Measurements from ENCODE around the gene TMEM80.

Gene TMEM80

DNA sequence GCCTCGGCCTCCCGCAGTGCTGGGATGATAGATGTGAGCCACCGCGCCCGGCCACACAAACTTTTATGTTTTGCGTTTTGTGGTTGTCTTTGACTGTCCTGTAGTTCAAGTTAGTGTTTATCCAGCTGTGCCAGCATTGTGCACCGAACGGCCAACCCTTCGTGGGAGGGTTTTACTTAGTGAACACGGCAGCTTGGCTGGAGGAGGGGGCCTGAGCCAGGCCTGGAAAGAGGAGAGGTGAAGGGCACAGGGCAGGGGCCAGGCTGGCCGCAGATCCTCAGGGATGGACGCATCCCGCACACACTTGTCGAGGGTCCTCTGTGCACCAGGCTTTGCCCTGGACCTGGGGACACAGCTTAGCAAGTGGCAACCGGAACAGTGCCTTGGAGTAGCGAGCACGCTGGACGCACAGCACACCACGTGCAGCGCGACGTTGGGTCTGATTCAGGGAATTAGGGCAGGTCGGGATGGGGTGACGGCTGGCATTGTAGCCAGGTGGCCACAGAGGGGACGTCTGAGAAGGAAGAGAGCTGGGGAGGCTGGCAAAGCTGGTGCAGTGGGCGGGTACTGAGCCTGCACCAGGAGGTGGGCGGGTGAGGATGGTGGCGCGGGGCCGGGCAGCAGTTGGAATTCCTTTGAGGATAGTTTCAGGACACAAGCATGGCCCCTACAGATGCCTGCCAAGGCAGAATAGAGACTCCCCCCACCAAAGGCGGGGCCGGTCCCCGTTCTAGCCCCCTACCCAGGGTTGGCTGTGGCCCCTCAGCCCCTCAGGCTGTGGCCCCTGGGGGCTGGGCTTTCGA is 23.8 kb downstream of the TMEM80 start:
- Histone ChIP-seq H3K79me2 (ENCODE audit: insufficient read depth, low read length) (no peaks in the 10 kb centered on the region), H3K27me3 (ENCODE audit: insufficient read depth, low read length, poor library complexity, severe bottlenecking) (no peaks in the 10 kb centered on the region), H4K20me1 (ENCODE audit: insufficient read depth, low read length, poor library complexity, severe bottlenecking) (no peaks in the 10 kb centered on the region), H3K9me2 (replicated peaks; ENCODE audit: low read depth, low read length) (no peaks in the 10 kb centered on the region), H3K4me2 (ENCODE audit: low read depth, low read length, poor library complexity, severe bottlenecking) (no peak overlapping the region), H3K9ac (ENCODE audit: low read depth, low read length, poor library complexity, severe bottlenecking) (no peak overlapping the region), H3F3A (ENCODE audit: low read depth) (no peaks in the 10 kb centered on the region), H3K9me3 (ENCODE audit: insufficient read depth, low read depth, low read length) (no peaks in the 10 kb centered on the region), H3K4me3 (ENCODE audit: low read length, poor library complexity, severe bottlenecking) (no peak overlapping the region), H3K4me1 (ENCODE audit: insufficient read depth, low read length, poor library complexity, severe bottlenecking) (peaks cover 3% of the 10 kb centered on the region), H3K36me3 (ENCODE audit: insufficient read depth, low read length) (no peaks in the 10 kb centered on the region), H2AFZ (ENCODE audit: low read length) (no peak overlapping the region)
- TF ChIP-seq EZH2phosphoT487 (IDR thresholded peaks at IDR 0.05; ENCODE audit: borderline replicate concordance) = no peak
- TF ChIP-seq CTCF (conservative IDR thresholded peaks at IDR 0.05; ENCODE audit: low read length) = no peak

DNA sequence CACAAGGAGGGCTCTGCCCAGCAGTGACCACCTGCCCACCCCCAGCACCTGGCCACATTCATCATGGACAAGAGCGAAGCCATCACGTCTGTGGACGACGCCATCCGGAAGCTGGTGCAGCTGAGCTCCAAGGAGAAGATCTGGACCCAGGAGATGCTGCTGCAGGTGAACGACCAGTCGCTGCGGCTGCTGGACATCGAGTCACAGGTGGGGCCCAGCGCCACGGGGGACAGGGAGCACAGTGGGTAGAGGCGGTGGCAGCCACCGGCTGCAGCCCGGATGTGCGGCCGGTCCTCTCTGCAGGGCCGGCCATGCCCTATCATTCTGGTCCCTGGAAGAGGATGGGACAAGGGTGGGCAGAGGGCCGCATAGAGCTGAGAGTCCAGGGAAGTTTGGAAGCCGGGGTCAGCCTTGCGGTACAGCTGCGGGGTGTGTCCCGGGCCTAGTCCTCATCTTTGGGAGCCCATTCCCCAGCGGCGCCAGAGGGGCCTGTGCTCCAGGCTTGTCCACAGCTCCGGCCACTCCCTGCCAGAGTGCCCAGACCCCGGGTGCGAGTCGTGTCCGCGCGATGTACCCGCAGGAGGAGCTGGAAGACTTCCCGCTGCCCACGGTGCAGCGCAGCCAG is 24.5 kb downstream of the TMEM80 start:
- TF ChIP-seq EZH2phosphoT487 (IDR thresholded peaks at IDR 0.05; ENCODE audit: borderline replicate concordance) (no peak), CTCF (conservative IDR thresholded peaks at IDR 0.05; ENCODE audit: low read length) (no peak)
- H3K27me3 ChIP-seq (ENCODE audit: insufficient read depth, low read length, poor library complexity, severe bottlenecking) = no peaks in the 10 kb centered on the region
- H3K4me1 ChIP-seq (ENCODE audit: insufficient read depth, low read length, poor library complexity, severe bottlenecking) = peaks cover 3% of the 10 kb centered on the region
- no peaks in the 10 kb centered on the region for H3K9me2 ChIP-seq (replicated peaks; ENCODE audit: low read depth, low read length)
- no peak overlapping the region for H2AFZ ChIP-seq (ENCODE audit: low read length)
- H3K36me3 ChIP-seq (ENCODE audit: insufficient read depth, low read length) = no peaks in the 10 kb centered on the region
- H3K4me3 ChIP-seq (ENCODE audit: low read length, poor library complexity, severe bottlenecking) = no peak overlapping the region
- H3K9me3 ChIP-seq (ENCODE audit: insufficient read depth, low read depth, low read length) = no peaks in the 10 kb centered on the region
- no peaks in the 10 kb centered on the region for H3F3A ChIP-seq (ENCODE audit: low read depth)
- no peak overlapping the region for H3K9ac ChIP-seq (ENCODE audit: low read depth, low read length, poor library complexity, severe bottlenecking)
- no peaks in the 10 kb centered on the region for H4K20me1 ChIP-seq (ENCODE audit: insufficient read depth, low read length, poor library complexity, severe bottlenecking)
- H3K4me2 ChIP-seq (ENCODE audit: low read depth, low read length, poor library complexity, severe bottlenecking) = no peak overlapping the region
- no peaks in the 10 kb centered on the region for H3K79me2 ChIP-seq (ENCODE audit: insufficient read depth, low read length)

DNA sequence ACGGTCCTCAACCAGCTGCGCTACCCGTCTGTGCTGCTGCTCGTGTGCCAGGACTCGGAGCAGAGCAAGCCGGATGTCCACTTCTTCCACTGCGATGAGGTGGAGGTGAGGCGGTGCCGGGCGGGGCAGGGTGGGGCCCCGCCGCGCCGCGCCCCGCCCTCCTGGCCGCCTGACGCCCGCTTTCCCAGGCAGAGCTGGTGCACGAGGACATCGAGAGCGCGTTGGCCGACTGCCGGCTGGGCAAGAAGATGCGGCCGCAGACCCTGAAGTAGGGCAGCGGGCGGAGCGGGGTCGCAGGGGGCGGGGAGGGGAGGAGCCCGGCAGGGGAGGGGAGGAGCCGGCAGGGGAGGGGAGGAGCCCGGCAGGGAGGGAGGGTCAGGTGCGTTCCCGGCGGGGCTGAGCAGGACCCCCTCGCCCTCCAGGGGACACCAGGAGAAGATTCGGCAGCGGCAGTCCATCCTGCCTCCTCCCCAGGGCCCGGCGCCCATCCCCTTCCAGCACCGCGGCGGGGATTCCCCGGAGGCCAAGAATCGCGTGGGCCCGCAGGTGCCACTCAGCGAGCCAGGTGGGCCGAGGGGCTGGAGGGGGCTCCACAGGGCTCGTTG is 25.1 kb downstream of the TMEM80 start:
- no peak for TF ChIP-seq CTCF (conservative IDR thresholded peaks at IDR 0.05; ENCODE audit: low read length)
- no peak for TF ChIP-seq EZH2phosphoT487 (IDR thresholded peaks at IDR 0.05; ENCODE audit: borderline replicate concordance)
- Histone ChIP-seq H3K79me2 (ENCODE audit: insufficient read depth, low read length) (no peaks in the 10 kb centered on the region), H3K9me3 (ENCODE audit: insufficient read depth, low read depth, low read length) (no peaks in the 10 kb centered on the region), H3K9ac (ENCODE audit: low read depth, low read length, poor library complexity, severe bottlenecking) (no peak overlapping the region), H3K4me3 (ENCODE audit: low read length, poor library complexity, severe bottlenecking) (no peak overlapping the region), H3K36me3 (ENCODE audit: insufficient read depth, low read length) (no peaks in the 10 kb centered on the region), H3K27me3 (ENCODE audit: insufficient read depth, low read length, poor library complexity, severe bottlenecking) (no peaks in the 10 kb centered on the region), H3K4me2 (ENCODE audit: low read depth, low read length, poor library complexity, severe bottlenecking) (no peak overlapping the region), H4K20me1 (ENCODE audit: insufficient read depth, low read length, poor library complexity, severe bottlenecking) (no peaks in the 10 kb centered on the region), H3K4me1 (ENCODE audit: insufficient read depth, low read length, poor library complexity, severe bottlenecking) (peaks cover 3% of the 10 kb centered on the region), H2AFZ (ENCODE audit: low read length) (no peak overlapping the region), H3F3A (ENCODE audit: low read depth) (no peaks in the 10 kb centered on the region), H3K9me2 (replicated peaks; ENCODE audit: low read depth, low read length) (no peaks in the 10 kb centered on the region)
